GM21381 (cell line): ENCODE measurements around the gene MARCHF11.

Experiments
- ATAC-seq: cut with Tn5 transposase; IDR thresholded peaks from one replicate; pipeline ENCODE4 v1.9.1; 2021; ENCODE audit warnings: mild to moderate bottlenecking, moderate library complexity; ENCODE audit not compliant: unreplicated experiment

Gene MARCHF11

DNA sequence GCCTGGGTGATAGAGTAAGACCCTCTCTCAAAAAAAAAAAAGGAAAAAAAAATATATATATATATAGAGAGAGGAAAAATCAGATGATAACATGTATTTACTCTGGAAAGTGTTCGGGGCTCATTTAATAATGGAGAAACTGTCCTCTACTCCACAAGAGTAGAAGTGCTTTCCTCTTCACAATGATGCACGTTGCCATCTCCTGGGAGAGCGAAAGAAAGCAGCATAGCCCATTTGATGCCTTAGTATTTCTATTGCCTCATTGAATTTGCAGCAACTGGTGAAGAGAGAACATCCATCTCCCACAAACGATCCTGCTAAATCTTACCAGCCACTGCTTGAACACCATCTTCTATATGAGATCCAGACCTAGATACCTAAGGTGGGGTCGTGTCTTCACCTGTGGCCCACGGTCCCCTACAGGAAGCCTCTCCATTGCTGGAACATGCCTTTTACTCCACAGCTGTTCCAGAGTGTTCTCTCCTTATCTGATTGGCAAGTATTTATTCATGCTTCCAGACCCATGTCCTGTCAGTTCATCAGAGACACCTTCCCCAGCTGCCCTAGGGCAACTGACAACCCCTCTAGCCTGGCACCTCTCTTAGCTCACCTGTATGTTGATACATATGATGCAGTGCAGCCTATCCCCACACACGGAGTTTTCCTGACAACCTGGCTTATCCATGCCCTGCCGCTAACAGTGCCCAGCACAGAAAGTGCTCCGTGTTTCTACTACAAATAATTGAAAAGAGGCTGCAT, 115.3 kb downstream of the MARCHF11 start:
- no peak for ATAC-seq

DNA sequence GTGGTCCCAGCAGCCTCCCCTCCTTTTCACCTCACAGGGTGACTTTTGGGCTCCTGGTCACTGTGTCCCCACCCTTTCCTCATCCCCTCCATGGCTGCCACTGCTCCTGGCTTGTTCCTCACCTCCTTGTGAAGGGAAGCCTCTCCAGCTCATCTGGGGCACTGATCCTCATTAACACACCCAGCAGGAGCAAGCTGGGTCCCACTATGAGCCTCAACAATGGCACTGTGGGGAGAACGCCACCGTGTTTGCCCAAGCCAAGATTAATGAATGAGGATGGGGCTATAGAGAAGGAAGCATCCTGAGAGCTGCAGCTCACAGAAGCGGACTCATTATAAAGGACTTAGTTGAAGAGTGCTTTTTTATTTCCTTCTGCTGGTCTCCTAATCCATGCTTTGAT, 118.4 kb downstream of the MARCHF11 start:
- ATAC-seq, result no peak

DNA sequence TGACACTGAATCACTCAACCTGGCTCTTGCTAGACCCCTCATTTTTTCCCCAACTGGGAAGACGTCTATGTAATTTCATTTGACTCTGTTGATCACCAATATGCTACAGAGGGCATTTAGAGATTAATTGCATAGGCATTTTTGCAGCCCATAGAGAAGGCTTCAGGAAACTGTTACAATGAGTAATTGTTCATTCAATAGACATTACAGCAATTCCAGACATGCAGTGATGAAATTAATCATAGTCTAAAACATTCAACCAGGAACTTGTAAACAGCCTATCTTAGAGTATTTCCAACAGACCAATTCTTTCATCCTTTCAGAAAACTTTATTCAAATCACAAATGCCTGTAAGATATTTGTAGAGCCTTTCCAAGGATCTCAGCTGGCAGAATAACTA, 122.3 kb downstream of the MARCHF11 start:
- no peak for ATAC-seq

DNA sequence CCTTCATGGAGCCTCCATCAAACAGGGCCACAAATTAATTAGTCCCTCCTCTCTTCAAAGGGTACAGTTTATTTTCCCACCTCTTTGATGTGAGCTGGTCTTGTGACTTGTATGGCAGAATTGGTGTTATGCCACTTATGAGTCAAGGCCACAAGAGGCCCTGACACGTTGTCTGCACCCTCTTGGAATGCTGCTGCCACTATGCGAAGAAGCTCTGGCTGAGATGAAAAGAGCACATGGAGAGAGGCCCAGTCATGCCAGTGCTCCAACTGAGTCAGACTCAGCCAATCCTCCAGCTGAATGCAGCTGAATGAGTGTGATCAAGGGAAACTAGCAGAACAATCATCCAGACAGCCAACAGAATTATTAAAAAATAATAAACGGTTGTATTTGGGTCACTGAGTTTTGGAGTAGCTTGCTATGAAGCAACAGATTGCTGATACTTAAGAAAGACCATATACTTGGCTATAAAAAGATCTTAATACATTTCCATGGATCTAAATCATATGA, 128.3 kb downstream of the MARCHF11 start:
- no peak for ATAC-seq

DNA sequence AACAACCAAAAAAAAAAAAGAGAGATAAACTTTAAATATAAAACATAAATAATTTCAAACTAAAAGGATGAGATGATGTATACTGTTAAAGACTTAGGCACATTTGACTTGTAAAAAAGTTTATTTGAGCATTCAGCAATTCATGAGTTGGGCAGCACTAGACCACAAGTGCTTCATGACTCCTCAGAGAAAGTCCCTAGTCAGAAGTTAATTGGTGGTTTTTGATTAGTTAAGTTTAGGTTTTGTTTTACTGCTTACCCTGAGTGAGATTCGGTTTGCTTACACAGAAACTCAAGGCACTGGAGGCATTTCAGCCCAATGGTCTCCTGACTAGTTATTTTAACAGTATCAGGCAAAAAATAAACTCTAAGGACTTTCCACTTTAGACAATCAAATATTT, 129.2 kb downstream of the MARCHF11 start:
- no peak for ATAC-seq

DNA sequence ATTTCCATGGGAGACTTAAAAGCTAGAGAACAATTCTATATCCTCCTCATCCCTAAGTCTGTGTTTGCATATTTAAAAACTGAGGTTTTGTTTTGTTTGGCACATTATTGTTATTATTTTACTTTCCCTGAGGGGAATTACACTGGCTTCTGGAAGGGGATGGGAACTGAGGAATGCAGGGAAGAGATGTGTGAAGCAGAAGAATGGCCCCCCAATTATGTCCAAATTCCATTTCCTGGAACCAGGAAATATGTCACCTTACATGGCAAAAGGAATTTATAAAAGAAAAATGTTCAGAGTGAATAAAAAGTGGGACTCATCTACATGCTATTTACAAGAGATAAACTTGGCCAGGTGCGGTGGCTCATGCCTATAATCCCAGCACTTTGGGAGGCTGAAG, 129.8 kb downstream of the MARCHF11 start:
- no peak for ATAC-seq

DNA sequence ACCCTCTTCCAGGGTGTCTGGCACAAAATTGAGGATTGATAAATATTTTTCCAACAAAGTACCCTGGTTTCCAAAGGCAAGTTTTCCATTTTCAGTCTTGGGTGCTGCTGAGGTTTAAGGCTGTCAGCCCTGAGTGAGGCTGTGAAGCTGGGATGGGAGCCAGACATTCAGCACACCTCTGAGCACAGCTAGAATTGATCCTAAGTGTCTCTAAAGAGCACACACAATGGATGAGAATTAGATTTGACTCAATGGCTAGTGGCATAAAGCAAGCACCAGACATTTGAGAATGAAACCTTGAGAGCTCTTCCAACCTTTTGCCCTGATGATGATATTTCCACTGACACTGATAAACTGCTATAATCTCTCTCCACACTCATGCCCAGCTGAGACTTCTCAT, 131.5 kb downstream of the MARCHF11 start:
- ATAC-seq, result no peak

DNA sequence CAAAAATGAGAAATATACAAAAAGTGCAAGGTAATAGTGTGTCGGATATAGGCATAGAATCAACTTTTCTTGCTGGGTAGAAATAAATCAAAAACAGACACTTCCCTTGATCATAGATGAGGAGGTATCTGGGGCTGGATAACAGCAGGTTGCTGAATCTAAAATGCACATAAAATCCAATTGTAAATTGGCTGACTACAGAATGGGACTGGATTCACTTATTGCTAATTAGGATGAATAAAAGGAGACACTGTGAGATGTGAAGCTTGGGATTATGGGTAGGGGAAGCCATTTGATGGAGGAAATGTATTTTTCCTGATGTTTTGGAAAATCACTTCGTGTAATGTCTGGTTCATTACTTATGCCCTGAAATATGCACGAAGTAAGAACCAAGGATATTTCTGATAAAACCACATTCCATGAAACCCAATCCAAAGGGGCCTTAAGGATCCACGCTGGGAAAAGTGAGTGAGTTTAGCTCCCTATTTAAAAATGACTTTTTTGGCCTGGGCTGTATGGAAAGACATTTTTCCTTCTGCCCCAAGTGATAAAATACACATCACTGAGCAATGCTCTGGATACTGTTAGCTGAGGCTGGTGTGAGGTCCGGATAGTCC, 136.1 kb downstream of the MARCHF11 start:
- no peak for ATAC-seq

DNA sequence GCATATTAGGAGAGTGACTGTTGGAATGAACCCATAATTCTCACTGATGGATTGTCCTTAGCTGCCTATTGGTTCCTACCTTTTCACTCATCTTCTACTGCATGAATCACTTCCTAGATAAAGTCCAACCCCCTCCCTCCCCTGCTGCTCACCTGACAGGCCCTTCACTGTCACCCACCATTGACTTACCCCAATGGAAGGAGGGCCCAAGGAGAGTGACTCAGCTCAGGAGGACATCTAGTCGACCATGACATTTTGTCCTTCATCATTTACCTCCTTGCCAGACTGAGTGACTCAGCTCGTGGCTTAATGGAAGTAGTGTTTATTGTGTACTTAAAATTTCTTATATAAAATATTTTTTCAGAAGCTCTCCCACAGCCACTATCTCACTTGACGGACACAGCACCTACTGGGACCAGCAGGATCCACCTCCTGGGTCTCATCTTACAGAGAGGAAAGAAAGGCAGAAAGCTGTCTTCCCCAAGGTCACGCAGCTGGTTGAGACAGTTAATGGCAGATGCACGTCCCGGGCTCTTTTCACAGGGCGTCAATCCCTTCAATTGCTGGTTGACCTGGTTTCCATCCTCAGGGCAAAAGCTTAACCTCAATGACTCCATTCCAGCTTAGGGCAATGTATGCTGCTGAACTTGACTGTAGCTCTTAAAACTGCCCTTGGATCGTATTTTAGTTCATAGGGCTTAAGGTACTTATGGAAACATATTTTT, 142.3 kb downstream of the MARCHF11 start:
- no peak for ATAC-seq

DNA sequence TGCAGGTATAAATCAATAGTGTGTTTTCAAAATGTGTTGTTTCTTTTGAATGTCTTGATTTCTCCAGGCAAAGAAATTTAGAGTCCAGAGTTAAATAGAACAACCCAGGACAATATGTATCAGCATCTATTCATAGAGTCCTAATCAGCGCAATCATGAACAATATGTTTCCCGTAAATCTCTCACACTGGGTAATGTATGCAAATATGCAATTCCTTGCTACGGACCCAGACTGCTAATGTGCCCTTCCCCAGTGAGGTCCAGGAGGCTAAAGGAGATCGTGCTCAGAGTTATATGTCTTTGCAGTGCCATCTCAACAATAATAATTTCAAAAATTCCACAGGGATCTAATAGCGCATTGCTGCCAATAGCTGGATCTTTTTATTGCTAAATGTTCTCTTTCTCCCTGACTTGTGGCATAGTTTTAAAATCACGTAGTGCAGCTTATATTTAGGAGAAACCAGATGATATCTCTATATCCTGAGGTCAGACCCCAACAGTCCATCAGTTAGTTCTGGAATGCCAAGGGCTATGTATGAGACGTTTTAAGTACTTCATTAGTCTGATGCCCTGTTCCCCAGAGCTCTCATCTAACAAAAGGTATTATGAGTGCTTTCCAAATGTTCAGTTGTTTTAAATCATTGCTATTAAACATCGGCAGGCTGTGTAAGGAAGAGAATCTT, 145.1 kb downstream of the MARCHF11 start:
- ATAC-seq, result no peak

DNA sequence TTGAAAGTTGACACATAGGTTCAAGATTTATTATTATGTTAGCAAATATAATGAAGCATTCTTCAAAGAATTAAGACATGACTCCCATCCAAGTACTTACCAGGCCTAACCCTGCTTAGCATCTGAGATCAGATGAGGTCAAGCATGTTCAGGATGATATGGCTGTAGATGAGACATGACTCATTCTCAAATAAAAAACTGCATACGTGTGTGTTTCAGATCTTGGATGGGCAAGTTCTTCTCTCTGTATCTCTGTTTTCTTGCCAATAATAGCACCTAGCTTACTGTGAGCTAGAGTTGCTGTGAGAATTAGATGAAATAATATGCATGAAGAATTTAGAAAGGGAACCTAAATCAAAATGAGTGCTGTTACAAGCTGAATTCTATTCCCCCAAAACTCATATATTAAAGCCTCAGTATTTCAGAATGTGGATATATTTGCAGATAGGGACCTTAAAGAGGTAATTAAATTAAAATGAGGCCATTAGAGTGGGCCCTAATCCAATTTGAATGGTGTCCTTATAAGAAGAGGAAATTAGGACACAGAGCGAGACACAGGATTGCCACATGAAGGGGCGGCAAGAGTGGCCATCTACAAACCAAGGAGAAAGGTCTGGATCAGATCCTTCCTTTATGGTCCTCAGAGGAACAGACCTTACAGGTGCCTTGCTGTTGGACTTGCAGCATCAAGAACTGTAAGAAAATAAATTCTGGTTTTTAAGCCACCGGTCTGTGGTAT, 146.2 kb downstream of the MARCHF11 start:
- no peak for ATAC-seq

DNA sequence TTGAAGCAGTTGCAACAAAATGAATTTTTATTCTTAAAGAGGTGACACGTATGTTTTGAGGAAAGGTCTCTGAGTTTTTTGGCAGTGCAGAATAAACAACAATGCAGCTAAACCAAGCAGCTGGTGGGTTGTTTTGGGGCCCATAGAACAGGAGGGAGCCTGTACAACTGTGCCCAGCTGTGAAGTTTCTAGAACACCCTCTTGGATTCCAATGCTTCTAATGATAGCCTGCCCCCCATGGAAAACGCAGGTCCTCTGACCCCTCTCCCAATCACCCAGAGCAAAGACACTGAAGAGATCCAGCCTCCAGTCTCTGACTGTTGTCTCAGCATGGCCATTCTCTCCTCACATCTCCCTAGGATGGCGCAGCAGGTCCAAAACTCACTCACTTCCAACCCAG, 150.9 kb downstream of the MARCHF11 start:
- ATAC-seq, result no peak

DNA sequence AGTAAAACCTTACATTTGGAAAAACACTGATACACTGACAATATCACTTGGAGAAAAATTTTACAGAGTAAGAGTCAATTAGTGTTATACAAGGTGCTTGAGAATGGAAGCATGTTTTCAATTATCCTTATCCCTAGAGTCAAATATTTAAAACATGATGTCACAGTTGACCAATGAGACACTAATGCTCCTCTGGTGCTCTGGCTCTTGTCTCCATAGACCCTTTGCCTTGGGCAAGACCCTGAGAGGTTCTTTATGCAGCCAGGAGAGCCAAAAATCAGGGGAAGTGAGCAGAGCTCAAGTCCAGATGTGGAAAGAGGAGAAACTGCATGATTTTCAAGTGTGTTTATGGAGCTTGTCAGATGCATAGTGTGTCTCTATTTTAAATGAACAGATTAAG, 153.9 kb downstream of the MARCHF11 start:
- no peak for ATAC-seq

DNA sequence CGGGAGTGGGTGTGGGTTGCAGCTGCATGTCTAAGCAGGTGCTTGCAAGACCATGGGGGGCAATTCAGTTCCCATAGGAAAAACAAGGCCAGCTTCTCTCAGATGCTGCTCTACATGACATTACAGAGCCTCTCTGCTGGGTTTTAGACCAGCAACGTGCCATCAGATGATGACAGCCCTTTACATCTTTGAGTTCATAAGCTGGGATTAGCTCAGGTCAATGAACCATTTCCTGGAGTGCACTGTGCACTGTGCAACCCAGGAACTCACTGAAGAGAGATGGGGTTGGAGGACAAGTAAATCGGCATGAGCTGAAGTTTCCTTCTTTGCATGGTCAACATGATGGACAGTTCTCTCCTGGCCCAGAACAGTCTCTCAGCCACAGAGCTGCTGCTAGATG, 160.6 kb downstream of the MARCHF11 start:
- ATAC-seq, result no peak

DNA sequence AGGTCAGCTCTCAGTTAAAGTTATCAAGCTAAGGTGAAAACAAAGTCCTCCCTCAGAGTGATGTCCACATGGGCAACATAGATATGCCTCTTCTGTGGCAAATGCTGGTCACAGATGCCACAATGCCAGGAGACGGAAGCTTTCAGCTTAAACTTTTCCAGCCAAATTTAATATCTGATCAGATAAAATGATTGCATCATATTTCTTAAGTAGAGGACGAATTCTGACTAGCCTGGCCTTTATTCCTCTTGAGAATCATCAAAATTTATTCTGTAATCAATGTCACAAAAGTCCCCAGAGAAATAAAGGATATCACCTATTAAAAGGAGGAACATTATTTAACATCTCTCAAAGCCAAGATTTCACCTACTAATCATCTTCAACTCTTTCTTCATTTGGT, 161.9 kb downstream of the MARCHF11 start:
- no peak for ATAC-seq
